IMR-90 (cell line): ENCODE results near the gene IGF2.

Experiments
- BHLHE40 ChIP-seq: fragments of 150-350 bp; IDR thresholded peaks from 2 replicates; pipeline ENCODE4 v1.6.1; 2016; ENCODE audit warnings: mild to moderate bottlenecking, low read depth, low read length
- CEBPB ChIP-seq: IDR thresholded peaks from 2 replicates; pipeline ENCODE4 v1.6.1; 2012; ENCODE audit warnings: low read depth, low read length, improper control_type of control experiment
- FOS ChIP-seq: fragments of 150-350 bp; IDR thresholded peaks from 2 replicates; pipeline ENCODE4 v1.6.1; 2016; ENCODE audit warnings: low read depth, low read length
- MAFK ChIP-seq: IDR thresholded peaks from 2 replicates; pipeline ENCODE4 v1.6.1; 2012; ENCODE audit warnings: low read depth, low read length, improper control_type of control experiment
- MXI1 ChIP-seq: IDR thresholded peaks from 2 replicates; pipeline ENCODE4 v1.6.1; 2012; ENCODE audit warnings: low read depth, mild to moderate bottlenecking, low read length, moderate library complexity, borderline replicate concordance
- NFE2L2 ChIP-seq: fragments of 150-350 bp; IDR thresholded peaks from 2 replicates; pipeline ENCODE4 v1.6.1; 2016; ENCODE audit warnings: low read depth, mild to moderate bottlenecking, low read length
- POLR2A ChIP-seq: IDR thresholded peaks from 2 replicates; pipeline ENCODE4 v1.6.1; 2012; ENCODE audit warnings: mild to moderate bottlenecking, low read depth, low read length
- TF ChIP-seq, protein P1 (sequence below): conservative IDR thresholded peaks from 2 replicates; pipeline ENCODE4 v1.5.1; 2012; ENCODE audit warnings: mild to moderate bottlenecking, low read depth, low read length, improper control_type of control experiment

DNA sequence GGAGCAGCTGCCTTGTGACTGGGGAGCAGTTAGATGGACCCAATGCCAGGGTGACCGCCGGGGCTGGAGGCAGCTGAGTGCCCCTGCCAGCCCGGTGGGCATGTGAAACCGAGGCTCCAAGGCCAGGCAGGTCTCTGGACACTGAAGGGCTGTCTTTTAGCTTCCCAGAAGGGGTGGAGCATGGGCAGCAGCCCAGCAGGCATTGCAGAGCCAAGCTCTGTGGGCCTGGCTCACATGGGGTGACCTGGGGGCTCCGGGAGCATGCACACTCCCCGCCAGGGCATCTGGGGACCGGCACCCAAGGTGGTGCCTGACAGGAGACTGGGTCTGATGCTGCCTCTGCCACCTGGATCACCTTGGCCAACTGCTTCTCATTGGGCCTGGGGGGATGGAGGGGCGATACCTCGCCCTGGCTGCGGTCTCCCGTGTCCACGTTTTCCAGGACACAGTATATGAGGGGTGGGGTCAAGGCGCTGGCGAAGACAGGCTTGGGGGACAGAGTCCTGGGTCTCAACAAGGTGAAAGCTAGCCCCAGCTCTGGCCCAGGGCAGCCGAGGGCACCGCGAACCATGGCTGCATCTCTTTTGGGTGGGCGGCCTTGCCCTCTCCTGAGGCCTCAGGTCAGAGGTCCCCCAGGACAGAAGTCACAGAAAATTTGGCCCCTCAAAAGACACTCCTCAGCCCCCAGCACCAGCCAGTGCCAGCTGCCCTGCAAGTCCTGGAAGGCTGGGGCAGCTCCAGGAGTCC lies 18.3 kb upstream of the IGF2 start:
- TF ChIP-seq POLR2A, result no peak
- TF ChIP-seq, protein P1, sequence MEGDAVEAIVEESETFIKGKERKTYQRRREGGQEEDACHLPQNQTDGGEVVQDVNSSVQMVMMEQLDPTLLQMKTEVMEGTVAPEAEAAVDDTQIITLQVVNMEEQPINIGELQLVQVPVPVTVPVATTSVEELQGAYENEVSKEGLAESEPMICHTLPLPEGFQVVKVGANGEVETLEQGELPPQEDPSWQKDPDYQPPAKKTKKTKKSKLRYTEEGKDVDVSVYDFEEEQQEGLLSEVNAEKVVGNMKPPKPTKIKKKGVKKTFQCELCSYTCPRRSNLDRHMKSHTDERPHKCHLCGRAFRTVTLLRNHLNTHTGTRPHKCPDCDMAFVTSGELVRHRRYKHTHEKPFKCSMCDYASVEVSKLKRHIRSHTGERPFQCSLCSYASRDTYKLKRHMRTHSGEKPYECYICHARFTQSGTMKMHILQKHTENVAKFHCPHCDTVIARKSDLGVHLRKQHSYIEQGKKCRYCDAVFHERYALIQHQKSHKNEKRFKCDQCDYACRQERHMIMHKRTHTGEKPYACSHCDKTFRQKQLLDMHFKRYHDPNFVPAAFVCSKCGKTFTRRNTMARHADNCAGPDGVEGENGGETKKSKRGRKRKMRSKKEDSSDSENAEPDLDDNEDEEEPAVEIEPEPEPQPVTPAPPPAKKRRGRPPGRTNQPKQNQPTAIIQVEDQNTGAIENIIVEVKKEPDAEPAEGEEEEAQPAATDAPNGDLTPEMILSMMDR, result no peak
- TF ChIP-seq MAFK, result no peak
- TF ChIP-seq BHLHE40, result no peak
- no peak for TF ChIP-seq NFE2L2
- no peak for TF ChIP-seq FOS
- TF ChIP-seq MXI1, result no peak
- TF ChIP-seq CEBPB, result no peak
